HG02571 (cell line): ENCODE results near the gene MYRIP.
"Not testable (repeated sequence)": the region's sequence is repeated elsewhere in the genome, so short reads cannot be mapped to it uniquely, and the experiment has no call there.

Experiments used
- ATAC-seq: cut with Tn5 transposase; IDR thresholded peaks from one replicate; pipeline ENCODE4 v1.9.1; 2021; ENCODE audit warnings: mild to moderate bottlenecking, moderate library complexity; ENCODE audit not compliant: unreplicated experiment

Gene MYRIP

GRCh38 chr3:39805650-39806049 lies 3.8 kb upstream of the MYRIP start:
- ATAC-seq, result no peak

DNA sequence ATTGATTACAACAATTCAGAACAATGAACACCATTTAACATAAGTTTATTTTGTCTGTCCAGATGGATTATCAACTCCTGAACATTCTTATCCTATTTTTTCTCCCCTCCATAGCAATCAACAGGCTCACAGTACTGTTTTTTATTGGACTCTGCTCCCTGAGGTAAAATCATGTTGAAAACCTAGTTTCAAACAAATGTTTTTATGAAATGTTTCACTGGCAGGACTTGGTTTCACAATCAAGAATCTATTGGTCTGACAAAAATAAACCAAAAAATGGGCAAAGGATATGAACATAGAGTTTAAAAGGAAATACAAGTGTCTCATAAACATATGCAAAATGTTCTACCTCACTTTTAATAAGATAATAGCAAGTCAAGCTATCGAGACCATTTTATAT lies 2.6 kb upstream of the MYRIP start:
- no peak for ATAC-seq

DNA sequence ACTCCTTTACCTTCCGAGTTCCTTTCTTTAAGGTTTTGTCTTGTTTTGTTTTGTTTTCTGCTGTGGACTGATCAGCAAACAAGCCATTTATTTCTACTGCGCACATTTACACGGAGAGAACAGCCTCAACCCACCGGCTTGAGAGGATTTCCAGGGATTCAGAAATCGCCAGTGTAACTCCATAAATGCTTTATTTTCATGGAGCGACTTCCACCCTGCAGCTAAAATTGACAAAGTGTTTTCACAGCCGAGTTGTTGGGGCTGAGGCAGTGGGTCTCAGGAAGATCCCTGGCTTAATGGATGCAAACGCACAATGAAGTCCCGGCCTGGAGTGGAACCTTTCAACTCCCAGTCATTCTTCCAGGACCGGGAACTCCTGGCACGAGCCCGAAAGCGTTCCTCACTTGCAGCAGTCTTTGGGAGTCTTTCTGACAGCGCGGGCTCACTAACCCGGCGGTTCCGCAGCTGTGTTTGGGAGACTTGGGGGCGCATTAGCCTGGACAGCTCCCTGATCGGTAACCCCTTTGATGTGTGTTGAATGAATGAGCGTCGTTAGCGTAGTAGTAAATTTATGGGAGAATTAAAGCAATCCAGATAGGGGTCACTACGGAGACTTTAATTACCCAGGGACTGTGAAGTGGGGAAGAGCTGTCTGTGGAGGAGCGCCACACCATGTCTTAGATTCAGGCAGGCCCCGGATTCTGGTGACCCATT lies 785 bp upstream of the MYRIP start:
- ATAC-seq, result peak; percentile 25

DNA sequence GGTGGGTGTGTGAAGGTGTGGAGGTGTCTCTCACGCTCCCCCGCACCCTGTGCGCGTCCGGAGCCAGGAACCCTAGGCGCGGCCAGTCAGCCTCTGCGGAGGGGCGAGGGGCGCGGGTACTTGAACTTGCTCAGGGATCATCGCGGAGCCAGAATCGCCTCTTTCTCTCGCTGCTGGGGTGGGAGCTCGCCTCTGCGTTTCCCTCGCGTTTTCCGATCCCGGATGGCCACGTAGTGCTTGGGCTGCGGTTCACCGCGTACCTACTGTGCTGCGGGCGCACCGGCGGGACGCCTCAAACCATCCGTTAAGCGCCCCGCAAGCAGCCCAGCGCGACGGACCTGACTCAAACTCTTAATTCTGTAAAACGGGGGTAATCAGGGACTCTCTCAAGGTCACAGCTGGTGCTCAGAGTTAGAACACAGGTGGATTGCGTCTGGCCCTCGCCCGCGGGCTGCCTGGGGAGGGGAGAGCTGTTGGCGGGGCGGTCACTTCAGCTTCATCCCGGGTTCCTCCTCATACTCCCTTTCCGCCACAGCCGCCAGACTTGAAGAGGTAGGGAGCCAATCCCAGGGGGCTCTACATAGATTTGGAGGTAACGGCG lies 686 bp downstream of the MYRIP start:
- no peak for ATAC-seq

GRCh38 chr3:39810647-39811161 lies 1.3 kb downstream of the MYRIP start:
- no peak for ATAC-seq

DNA sequence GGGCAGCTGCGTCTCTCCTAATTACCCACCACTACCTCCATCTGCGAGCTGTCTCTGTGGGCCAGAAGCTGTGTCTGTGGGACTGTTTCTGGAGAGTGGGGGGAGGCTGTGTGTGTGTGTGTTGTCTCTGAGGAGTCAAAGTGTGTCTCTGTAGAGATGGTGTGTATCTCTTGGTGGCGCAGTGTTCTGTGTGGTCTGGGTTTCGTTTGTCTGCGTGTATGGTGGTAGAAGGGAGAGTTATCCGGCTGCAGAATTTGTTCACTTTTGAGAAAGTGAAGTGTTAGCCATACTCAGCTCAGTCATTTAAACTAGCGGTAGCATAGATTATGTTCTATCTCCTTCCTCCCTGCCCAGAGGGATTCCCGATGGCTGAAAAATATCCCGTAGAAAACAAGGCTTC lies 2.2 kb downstream of the MYRIP start:
- no peak for ATAC-seq

DNA sequence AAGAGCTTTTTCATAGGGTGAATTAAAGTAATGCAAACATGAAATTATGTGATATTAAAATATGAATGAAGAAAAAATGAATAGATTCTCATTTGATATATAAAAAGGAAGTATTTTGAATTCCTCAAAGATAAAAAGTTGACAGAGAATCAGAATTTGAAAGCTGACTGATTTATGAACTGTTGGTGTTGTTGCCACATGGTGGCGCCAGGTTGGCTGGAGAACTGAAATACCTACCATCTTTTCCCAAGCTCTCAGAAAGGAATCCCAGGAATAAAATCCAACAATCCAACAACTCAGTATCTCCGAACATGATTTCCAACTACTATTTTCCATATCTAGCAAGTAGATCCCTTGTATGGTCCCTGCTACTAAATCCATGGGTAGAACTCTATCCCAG lies 3.1 kb downstream of the MYRIP start:
- ATAC-seq, result no peak

DNA sequence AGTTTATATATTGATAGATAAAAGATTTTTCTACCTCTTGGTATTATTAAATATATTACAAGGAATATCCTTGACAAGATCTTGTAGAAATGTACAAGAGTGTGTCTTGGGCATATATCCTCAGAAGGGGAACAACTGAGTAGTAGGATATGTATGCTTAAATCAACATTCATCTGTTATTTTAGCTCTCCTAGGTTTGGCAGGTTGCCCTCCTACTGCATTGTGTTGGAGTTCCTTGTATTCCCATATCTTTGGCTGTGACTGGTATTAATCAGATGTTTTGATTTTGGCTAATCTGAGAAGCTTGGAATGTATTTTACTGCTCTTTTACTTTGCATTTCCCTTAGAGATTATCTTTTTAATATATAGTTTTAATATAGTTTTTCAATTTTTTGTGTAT lies 4.6 kb downstream of the MYRIP start:
- no peak for ATAC-seq

- no peak for ATAC-seq
These were observed 10.5 kb downstream of the MYRIP start for GRCh38 chr3:39819899-39820298.

DNA sequence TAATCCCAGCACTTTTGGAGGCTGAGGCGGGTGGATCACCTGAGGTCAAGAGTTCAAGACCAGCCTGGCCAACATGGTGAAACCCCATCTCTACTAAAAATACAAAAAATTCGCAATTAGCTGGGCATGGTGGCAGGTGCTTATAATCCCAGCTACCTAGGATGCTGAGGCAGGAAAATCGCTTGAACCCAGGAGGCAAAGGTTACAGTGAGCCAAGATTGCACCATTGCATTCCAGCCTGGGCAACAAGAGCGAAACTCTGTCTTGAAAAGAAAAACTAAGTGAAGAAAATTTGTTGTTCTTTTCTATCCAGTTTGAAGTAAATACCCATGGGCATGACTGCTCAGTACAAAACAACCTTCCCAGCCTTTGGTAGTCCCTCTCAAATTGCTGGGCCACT lies 24.4 kb downstream of the MYRIP start:
- not testable (repeated sequence) for ATAC-seq

GRCh38 chr3:39839484-39839883 lies 30.1 kb downstream of the MYRIP start:
- no peak for ATAC-seq

DNA sequence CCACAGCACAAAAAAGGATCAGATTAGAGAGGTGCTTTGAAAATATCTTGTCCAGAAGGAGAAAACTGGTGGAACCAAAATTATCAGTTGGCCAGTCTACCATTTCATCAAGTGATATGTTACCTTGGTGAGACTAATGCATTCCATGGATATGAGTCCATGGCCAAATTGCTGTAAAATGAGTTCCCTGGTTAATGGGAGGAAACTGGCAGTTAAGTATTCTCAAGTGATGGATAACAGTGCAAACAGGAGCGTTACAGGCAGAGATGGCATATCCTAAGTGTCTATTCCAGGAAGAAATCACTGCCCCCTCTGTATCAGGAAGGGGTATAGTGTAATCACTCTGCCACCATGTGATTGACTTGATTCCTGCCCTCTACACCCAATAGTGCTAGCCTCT lies 34.0 kb downstream of the MYRIP start:
- no peak for ATAC-seq

- ATAC-seq, result no peak
These were observed 39.0 kb downstream of the MYRIP start for GRCh38 chr3:39848365-39848764.

DNA sequence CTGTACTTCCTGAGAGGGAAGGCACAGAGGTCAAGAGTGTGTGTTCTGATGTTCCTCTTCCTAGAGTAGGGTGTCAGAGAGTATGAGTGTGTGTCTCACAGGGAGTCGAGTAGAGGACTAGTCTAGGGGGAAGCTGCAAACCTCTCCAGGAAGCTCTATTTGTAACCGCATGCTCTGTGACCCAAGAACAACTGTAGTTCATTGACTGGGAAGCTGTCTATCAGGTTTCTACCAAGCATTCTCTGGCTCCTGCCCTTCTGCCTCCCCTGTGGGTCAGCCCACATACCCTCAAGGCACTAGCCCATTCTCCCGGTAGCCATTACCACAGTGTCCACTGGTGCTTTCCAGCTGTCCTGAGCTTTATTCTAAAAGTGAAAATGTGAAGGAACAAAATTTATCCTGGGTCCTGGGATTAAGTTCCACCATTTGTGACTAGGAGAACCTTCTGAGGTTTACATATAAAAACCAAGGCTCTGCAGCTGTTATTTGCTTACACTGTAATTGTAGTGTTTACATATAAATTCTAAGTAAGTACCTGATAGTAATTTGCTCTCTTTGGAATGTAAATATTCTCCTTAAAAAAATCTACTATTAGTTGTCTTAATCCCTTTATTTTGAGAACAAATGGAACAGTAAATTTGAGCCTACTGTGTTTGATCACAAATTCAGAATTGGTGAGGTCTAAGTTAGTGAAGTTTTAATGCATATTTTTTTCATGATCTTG lies 40.7 kb downstream of the MYRIP start:
- ATAC-seq, result no peak

DNA sequence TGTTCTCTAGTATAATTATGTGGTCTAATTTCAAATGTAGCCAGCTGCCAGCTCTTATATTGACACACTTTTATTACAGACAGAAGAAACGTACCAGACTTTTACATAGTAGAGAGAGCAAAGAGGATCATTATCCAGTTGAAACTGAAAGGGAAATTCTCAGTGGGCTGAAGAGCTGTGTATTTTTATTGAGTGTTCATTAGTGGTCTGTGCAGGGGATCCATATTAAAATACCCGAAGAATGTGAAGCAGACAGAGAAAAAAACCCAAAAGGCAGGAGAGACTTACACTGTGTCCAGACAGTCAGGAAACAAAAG lies 41.3 kb downstream of the MYRIP start:
- no peak for ATAC-seq

GRCh38 chr3:39855517-39855916 lies 46.1 kb downstream of the MYRIP start:
- no peak for ATAC-seq

GRCh38 chr3:39869890-39870289 lies 60.5 kb downstream of the MYRIP start:
- ATAC-seq, result no peak

DNA sequence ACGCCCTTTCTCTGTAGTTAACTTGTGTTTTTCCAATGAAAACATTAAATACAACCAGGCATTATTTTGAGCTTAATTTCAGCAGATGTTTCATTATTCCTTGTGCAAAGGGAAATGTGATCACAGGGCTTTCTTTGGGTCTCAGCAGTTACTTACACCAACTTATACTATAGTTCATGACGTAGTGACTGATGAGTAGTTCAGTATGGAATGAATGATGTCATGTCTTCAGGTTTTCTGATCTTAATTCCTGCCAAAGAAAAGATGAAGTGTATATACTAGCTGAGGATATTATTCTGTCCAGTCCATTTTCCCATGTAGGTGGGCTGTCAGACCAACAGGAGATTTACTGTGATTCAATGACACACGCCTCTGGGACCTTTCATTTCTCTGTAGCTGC lies 61.3 kb downstream of the MYRIP start:
- no peak for ATAC-seq

- ATAC-seq, result no peak
These were observed 70.2 kb downstream of the MYRIP start for GRCh38 chr3:39879581-39879980.

DNA sequence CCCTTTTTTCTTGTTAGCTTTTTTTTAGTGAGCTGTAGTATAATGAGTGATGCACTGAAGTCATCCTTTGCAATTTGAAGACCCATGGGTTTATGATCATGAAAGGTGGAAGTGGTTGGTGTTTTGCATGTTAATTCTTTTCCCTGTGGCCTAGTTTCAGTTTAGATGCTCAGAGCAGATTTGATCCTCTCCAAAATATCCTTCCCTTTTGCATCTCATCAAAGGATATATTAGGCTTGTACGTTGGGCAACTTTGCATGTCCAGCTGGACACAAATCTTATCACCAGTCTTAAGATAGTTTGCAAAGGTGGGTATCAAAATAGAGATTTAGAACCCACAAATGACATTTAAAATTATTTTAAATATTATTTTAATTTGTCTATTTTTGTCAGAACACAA lies 72.7 kb downstream of the MYRIP start:
- no peak for ATAC-seq

DNA sequence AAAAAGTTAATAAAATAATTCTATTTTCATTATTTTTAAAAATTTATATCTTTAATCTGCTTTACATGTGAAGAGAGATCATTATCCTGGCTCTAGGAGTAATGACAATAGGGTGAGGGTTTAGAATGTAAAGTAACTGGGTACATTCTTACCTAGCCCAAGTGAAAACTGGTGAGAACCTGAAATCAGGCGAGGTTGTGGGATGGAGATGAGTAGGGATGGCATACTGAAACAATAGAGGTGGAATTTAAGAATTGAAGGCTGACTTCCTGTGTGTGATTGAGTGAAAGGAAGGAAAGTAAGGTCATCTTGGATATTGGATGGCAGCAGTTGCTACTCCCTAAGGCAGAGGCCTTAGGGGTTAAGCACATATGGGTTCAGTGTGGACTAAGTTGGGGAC lies 82.7 kb downstream of the MYRIP start:
- no peak for ATAC-seq

GRCh38 chr3:39896184-39896583 lies 86.8 kb downstream of the MYRIP start:
- ATAC-seq, result no peak
